Subcutaneous abdominal adipose tissue (tissue), 5 donors: ENCODE measurements around the gene FDPS.

Source experiments
- H3K27ac ChIP-seq: one replicate; pipeline ENCODE4 v1.7.0; 2013; ENCODE audit warnings: low read depth, mild to moderate bottlenecking, inconsistent platforms, low read length, moderate library complexity
- H3K27me3 ChIP-seq, 5 donors: one replicate each; pipeline ENCODE4 v1.7.0; 2013; ENCODE audit warnings: low read length in 5 of 5, inconsistent platforms in 1 of 5; ENCODE audit not compliant: control insufficient read depth in 5 of 5, insufficient read depth in 4 of 5
- H3K36me3 ChIP-seq, 5 donors: one replicate each; pipeline ENCODE4 v1.7.0; 2013; ENCODE audit warnings: low read length in 5 of 5; ENCODE audit not compliant: control insufficient read depth in 5 of 5, insufficient read depth in 5 of 5
- H3K4me1 ChIP-seq, 5 donors: one replicate each; pipeline ENCODE4 v1.7.0; 2013; ENCODE audit warnings: low read length in 5 of 5, mild to moderate bottlenecking in 3 of 5, moderate library complexity in 1 of 5; ENCODE audit not compliant: control insufficient read depth in 5 of 5, insufficient read depth in 5 of 5
- H3K4me3 ChIP-seq, 5 donors: one replicate each; pipeline ENCODE4 v1.7.0; 2013; ENCODE audit warnings: low read length in 5 of 5, low read depth in 1 of 5
- H3K9ac ChIP-seq, 5 donors: one replicate each; pipeline ENCODE4 v1.7.0; 2013; ENCODE audit warnings: low read length in 5 of 5, mild to moderate bottlenecking in 4 of 5, moderate library complexity in 3 of 5
- H3K9me3 ChIP-seq, 5 donors: one replicate each; pipeline ENCODE4 v1.7.0; 2013; ENCODE audit warnings: low read length in 5 of 5; ENCODE audit not compliant: control insufficient read depth in 5 of 5
- donor health status: healthy.
- donor health status: healthy.
- donor health status: healthy.
- donor health status: healthy.
- donor health status: healthy.

Gene FDPS

DNA sequence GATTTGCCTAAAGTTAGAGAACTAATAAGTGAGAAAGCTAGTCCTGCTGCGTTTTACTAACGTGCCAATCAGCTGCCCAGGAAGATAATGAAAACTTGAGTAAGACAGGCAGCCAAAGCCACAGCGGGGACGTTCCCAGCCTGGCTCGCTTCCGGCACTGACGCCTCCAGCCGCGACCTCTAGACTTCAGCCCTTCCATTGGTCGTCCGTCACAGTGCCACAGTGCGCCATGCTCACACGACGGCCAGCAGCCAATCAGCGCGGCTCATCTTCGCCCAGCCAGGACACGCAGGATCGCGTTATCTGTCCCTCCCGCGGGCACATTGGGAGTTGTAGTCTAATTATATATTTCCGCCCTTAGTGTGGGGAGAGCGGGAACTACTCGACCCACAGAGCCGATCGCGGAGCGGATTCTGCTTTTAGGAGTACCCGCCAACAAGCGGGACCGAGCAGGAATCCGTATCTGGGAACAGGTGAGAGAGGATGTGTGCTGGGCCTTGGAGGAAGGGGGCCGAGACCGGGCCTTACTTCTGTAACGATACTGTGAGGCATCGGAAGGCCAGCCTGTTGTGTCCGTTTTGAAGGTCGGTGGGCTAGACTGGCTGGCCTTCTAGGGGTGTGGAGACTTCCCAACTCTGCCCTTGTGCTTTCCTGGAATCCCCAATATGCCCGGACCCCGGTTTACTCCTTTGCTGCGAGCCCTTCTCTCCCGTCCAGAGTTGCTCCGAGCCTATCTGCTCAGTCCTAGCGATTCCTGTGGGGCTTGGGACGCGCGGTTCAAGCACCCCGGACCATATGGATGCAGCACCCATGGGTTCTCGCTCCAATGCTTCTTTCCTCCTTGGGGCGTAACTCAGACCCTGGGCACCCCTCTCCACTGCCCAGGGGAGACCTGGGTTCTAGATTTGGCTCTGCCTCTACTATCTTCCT, at the start of gene FDPS:
Gene FDPS, plus strand, starts transcription at position 374 of the 930 bp plus-strand sequence. CDS start 924 bp downstream, outside the sequence.
- Histone ChIP-seq H3K9me3 (no peaks in the 10 kb centered on the region), H3K36me3 (peaks cover 0 to 22% (median 12%) of the 10 kb centered on the region in 5 donors), H3K9ac (peak within 1 kb of the TSS; percentile 85 to 99 (median 97)), H3K4me1 (peaks cover 5 to 26% (median 19%) of the 10 kb centered on the region in 5 donors), H3K4me3 (peak within 1 kb of the TSS; percentile 75 to 98 (median 94)), H3K27ac (peak within 1 kb of the TSS; percentile 91), H3K27me3 (no peaks in the 10 kb centered on the region)

- H3K9ac ChIP-seq, result no peak overlapping the region
Observed at GRCh38 chr1:155260276-155260675, 48.4 kb upstream of the FDPS start.

DNA sequence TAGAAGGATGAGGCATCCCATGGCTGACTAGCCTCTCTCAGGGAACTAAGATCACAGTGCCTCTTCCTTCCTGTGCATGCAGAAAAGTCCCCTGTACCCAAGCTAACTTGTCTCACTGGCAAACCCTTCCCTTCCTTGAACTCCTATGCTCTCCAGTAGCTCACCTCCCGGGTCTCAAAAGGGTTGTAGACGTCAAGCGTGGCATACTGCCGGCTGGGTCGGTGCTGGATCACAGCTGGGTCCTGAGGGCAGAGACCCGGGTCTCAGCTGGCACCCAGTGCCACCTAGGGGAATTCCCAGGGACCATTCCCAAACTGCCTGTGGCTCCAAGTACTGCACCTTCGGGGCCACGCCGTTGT, 47.2 kb upstream of the FDPS start:
- Histone ChIP-seq H3K36me3 (peaks cover 18 to 64% (median 49%) of the 10 kb centered on the region in 5 donors), H3K27me3 (no peaks in the 10 kb centered on the region), H3K4me3 (peak overlapping the region; percentile 84 to 92 (median 89)), H3K27ac (peak overlapping the region; percentile 86), H3K9me3 (no peaks in the 10 kb centered on the region), H3K4me1 (peaks cover 6 to 27% (median 20%) of the 10 kb centered on the region in 5 donors), H3K9ac (peak overlapping the region; percentile 81 to 98 (median 92))

More at GRCh38 chr1:155260276-155260675, 48.4 kb upstream of the FDPS start:
- Histone ChIP-seq H3K9me3 (no peaks in the 10 kb centered on the region), H3K4me1 (peaks cover 9 to 38% (median 28%) of the 10 kb centered on the region in 5 donors), H3K4me3 (no peak overlapping the region), H3K27me3 (no peaks in the 10 kb centered on the region), H3K36me3 (peaks cover 13 to 56% (median 41%) of the 10 kb centered on the region in 5 donors), H3K27ac (no peak overlapping the region)

DNA sequence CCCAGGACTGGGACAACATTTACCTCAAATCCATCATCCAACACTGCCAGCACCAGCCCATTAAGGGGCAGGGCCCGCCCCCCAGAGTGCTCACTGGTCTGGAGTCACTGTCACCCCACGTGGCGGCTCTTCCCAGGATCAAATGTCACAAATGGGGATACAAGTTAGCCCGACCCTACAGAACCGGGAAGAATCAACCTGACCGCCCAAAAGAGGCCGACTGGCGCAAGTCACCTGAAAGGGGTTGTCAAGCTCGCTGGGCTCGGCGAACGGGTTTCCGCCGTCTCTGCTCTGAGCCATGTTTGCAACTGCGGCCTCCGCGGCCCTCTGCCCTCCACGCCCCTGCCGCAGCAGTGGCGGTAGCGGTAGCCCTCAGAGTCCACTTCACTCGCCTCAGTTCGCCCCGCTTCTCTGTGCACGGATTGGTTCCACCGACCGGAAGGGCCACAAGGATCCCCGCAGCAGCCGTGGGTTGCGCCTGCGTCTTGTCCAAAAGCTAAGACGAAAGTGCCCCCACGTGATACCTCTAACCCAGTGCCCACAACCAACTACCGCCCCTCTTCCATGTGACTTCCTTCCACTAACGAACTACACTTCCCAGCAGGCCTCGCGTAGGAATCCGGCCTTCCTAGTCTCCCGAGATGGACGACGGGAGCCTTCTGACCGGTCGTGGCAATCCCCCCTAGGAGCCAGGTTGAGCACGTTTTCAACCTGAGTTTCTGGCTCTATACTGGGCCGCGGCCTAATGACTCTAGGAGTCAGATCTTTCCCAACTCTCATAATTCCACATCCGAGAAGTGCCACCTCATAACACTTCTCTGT, 46.6 kb upstream of the FDPS start, which contains the start of gene SCAMP3:
Gene SCAMP3, minus strand, starts transcription at position 509 of the 822 bp plus-strand sequence. Its CDS starts 209 bp downstream, at position 300.
- Histone ChIP-seq H3K36me3 (peaks cover 18 to 64% (median 49%) of the 10 kb centered on the region in 5 donors), H3K9me3 (no peaks in the 10 kb centered on the region), H3K27me3 (no peaks in the 10 kb centered on the region), H3K27ac (peak within 1 kb of the TSS; percentile 86), H3K4me1 (peaks cover 6 to 24% (median 20%) of the 10 kb centered on the region in 5 donors), H3K4me3 (peak within 1 kb of the TSS; percentile 84 to 92 (median 89)), H3K9ac (peak within 1 kb of the TSS; percentile 81 to 98 (median 92))

GRCh38 chr1:155263067-155263466, 45.6 kb upstream of the FDPS start:
- no peaks in the 10 kb centered on the region for H3K27me3 ChIP-seq
- peak overlapping the region in 1 of 5 donors; percentile 90 for H3K4me3 ChIP-seq
- peaks cover 6 to 24% (median 20%) of the 10 kb centered on the region in 5 donors for H3K4me1 ChIP-seq
- peak overlapping the region; percentile 86 for H3K27ac ChIP-seq
- H3K9ac ChIP-seq, result peak overlapping the region in 2 of 5 donors; percentile 97 to 98
- H3K36me3 ChIP-seq, result peaks cover 25 to 68% (median 53%) of the 10 kb centered on the region in 5 donors
- H3K9me3 ChIP-seq, result no peaks in the 10 kb centered on the region

GRCh38 chr1:155266553-155266952, 42.1 kb upstream of the FDPS start:
- Histone ChIP-seq H3K36me3 (peaks cover 26 to 79% (median 71%) of the 10 kb centered on the region in 5 donors), H3K4me3 (no peak overlapping the region), H3K9me3 (no peaks in the 10 kb centered on the region), H3K27me3 (no peaks in the 10 kb centered on the region), H3K4me1 (peaks cover 2 to 12% (median 10%) of the 10 kb centered on the region in 5 donors), H3K27ac (no peak overlapping the region), H3K9ac (no peak overlapping the region)

GRCh38 chr1:155267373-155267772, 41.3 kb upstream of the FDPS start:
- no peaks in the 10 kb centered on the region for H3K9me3 ChIP-seq
- no peaks in the 10 kb centered on the region for H3K27me3 ChIP-seq
- peaks cover 0 to 15% (median 12%) of the 10 kb centered on the region in 5 donors for H3K4me1 ChIP-seq
- no peak overlapping the region for H3K27ac ChIP-seq
- peaks cover 26 to 79% (median 71%) of the 10 kb centered on the region in 5 donors for H3K36me3 ChIP-seq
- no peak overlapping the region for H3K4me3 ChIP-seq
- H3K9ac ChIP-seq, result no peak overlapping the region

DNA sequence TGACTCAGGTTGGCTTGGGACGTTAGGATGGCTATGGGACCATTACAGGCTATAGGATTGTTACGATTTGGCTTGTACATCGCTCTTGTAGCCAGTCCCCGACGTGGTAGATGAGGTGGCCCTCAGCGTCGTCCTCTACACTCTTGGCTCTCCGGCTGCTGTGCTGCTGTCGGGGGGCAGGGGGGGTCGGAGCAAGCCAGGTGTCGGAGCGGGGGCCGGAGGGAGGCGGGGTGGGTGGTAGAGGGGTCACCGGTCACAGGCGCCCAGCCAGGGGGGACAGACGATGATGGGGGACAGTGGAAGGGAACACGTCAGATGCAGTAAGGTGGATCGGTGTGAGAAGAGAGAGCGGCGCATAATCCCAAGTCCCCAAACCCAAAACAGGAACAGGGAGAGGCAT, 40.0 kb upstream of the FDPS start:
- Histone ChIP-seq H3K27me3 (no peaks in the 10 kb centered on the region), H3K36me3 (peaks cover 23 to 71% (median 66%) of the 10 kb centered on the region in 5 donors), H3K4me1 (peaks cover 0 to 18% (median 15%) of the 10 kb centered on the region in 5 donors), H3K9ac (no peak overlapping the region), H3K9me3 (no peaks in the 10 kb centered on the region), H3K27ac (no peak overlapping the region), H3K4me3 (no peak overlapping the region)

DNA sequence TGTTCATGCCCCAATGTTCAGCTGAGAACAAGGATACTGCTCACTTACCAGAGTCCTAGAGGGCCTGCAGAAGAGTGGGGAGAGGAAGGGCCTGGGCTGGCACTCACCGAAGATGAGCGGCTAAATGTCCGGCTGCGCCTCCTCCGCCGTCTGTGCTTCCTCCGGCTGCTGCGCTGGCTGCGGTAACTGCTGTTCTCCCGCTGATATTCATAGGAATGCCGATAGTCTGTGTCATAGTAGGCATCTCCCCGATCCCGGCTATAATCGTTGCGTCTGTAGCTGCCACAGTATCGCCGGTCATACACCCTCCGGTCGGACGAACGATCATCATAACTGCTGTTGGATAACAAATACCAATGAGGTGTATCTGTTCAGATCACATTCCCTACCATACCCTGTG, 39.3 kb upstream of the FDPS start:
- H3K9me3 ChIP-seq, result no peaks in the 10 kb centered on the region
- H3K27ac ChIP-seq, result no peak overlapping the region
- H3K36me3 ChIP-seq, result peaks cover 20 to 63% (median 59%) of the 10 kb centered on the region in 5 donors
- no peak overlapping the region for H3K9ac ChIP-seq
- no peaks in the 10 kb centered on the region for H3K27me3 ChIP-seq
- H3K4me1 ChIP-seq, result peaks cover 2 to 22% (median 19%) of the 10 kb centered on the region in 5 donors
- H3K4me3 ChIP-seq, result no peak overlapping the region
